Kidney epithelial cell (primary cell): Measurements from ENCODE around the gene KCNMB2. TPM values are rescaled to one million over a fixed set of nuclear protein-coding genes. Genes with fewer than 3 reads are reported as not detected.

Experiments used
- DNase-seq: peaks from one replicate; pipeline ENCODE4 v3.0.0-alpha.2; 2010; ENCODE audit warnings: low read depth
- H3K27me3 ChIP-seq: 2 replicates; pipeline ENCODE4 v1.6.0; 2011; ENCODE audit warnings: low read length; ENCODE audit not compliant: control insufficient read depth, insufficient read depth
- H3K36me3 ChIP-seq: 2 replicates; pipeline ENCODE4 v1.5.1; 2011; ENCODE audit warnings: low read length; ENCODE audit not compliant: control insufficient read depth, insufficient read depth
- H3K4me3 ChIP-seq: 2 replicates; pipeline ENCODE4 v1.5.1; 2011; ENCODE audit warnings: low read depth, mild to moderate bottlenecking, control low read depth, low read length
- total RNA-seq: library from RNA; depleted of rRNA; stranded (reverse); fragments of >200 nt; gene quantifications from 2 replicates; pipeline ENCODE4 v1.2.3, GENCODE V29; 2015
- TF ChIP-seq, protein P1 (sequence below): IDR thresholded peaks from 2 replicates; pipeline ENCODE4 v1.5.1; 2011; ENCODE audit warnings: mild to moderate bottlenecking, moderate library complexity, low read length, control low read depth, inconsistent platforms; ENCODE audit not compliant: insufficient read depth, poor library complexity, severe bottlenecking

KCNMB2 gene
- total RNA-seq, 1 donor from 2014 or later = 3.6 TPM

DNA sequence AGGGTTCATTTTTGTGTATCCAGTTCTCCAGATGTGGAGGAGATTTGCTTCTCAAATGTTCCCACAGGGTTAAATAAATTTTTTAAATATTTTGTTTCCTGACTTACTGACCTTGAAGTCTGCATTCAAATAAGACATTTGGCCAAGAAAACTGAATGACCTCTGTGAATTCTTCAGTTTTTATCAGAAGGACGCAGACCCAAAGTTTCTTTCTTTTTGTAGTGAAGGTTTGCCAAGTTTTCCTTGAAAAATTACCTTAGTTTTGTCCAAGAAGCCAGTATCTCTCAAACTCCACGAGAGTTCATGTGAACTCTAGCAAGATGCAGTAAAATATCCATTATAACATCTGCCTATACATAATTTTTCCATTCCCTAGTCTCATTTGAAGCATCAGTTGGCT, 332.4 kb downstream of the KCNMB2 start:
- no peaks in the 10 kb centered on the region for H3K36me3 ChIP-seq
- TF ChIP-seq, protein P1, sequence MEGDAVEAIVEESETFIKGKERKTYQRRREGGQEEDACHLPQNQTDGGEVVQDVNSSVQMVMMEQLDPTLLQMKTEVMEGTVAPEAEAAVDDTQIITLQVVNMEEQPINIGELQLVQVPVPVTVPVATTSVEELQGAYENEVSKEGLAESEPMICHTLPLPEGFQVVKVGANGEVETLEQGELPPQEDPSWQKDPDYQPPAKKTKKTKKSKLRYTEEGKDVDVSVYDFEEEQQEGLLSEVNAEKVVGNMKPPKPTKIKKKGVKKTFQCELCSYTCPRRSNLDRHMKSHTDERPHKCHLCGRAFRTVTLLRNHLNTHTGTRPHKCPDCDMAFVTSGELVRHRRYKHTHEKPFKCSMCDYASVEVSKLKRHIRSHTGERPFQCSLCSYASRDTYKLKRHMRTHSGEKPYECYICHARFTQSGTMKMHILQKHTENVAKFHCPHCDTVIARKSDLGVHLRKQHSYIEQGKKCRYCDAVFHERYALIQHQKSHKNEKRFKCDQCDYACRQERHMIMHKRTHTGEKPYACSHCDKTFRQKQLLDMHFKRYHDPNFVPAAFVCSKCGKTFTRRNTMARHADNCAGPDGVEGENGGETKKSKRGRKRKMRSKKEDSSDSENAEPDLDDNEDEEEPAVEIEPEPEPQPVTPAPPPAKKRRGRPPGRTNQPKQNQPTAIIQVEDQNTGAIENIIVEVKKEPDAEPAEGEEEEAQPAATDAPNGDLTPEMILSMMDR = no peak
- no peak for DNase-seq

DNA sequence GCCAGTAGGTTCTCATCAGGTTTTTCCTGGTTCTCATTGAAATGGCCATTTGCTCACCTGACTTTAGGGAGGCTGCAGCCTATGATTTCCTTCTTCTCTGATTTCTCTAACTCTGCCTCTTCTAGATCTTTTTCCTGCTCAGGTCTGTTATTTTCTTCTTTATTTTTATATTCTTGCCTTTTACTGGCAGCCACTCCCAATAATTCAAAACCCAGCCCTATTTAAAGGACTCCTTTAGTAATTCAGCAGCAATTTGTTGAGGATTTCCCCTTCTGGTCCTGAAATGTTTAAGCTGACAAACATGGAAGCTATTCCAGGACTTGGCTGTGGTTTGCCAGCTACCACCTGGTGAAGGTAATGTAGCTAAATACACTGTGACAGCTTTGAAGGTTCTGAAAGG, 333.8 kb downstream of the KCNMB2 start:
- Histone ChIP-seq H3K4me3 (no peak overlapping the region), H3K27me3 (no peaks in the 10 kb centered on the region), H3K36me3 (no peaks in the 10 kb centered on the region)
- DNase-seq = no peak
- TF ChIP-seq, protein P1 = no peak

More for the DNA sequence above, 332.4 kb downstream of the KCNMB2 start:
- Histone ChIP-seq H3K4me3 (no peak overlapping the region), H3K27me3 (no peaks in the 10 kb centered on the region)

DNA sequence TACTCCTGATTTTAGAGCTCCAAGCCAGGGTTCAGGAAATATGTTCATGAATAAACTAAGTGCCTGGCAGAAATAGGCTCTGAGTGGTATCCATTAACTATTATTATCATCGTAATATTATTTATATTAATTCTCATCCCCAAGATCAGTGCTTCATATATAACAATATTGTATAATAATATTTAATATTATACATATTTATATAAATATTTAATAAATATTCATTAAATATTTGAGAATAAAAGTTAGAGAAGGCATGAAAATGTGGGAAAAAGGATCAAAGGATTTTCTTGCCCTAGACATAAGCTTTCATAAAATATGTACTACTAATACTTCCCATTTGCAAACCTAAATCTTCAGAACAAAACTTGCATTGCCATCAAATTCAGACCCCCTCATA, 338.9 kb downstream of the KCNMB2 start:
- no peak for DNase-seq
- H3K36me3 ChIP-seq = no peaks in the 10 kb centered on the region
- TF ChIP-seq, protein P1 = no peak
- no peak overlapping the region for H3K4me3 ChIP-seq
- no peaks in the 10 kb centered on the region for H3K27me3 ChIP-seq

DNA sequence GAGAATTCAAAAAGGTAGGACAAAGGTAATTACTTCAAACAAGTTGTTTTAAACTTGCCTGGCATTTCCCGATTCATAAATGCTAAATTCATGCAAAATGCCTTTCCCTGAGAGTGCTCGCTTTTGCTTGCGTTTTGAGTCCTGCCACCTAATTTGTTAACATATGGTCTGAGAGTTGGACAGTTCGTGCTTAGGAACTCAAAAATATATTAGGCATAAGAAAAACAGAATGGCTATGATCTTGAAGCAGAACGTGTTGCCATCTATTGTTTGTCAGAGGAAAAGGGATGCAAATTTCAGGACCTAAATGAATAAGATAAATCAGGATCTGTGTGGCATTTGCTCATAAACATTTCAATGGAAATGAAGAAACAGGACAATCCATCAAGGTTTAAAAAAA, 339.6 kb downstream of the KCNMB2 start:
- no peaks in the 10 kb centered on the region for H3K27me3 ChIP-seq
- TF ChIP-seq, protein P1 = no peak
- H3K36me3 ChIP-seq = no peaks in the 10 kb centered on the region
- DNase-seq = no peak
- no peak overlapping the region for H3K4me3 ChIP-seq

DNA sequence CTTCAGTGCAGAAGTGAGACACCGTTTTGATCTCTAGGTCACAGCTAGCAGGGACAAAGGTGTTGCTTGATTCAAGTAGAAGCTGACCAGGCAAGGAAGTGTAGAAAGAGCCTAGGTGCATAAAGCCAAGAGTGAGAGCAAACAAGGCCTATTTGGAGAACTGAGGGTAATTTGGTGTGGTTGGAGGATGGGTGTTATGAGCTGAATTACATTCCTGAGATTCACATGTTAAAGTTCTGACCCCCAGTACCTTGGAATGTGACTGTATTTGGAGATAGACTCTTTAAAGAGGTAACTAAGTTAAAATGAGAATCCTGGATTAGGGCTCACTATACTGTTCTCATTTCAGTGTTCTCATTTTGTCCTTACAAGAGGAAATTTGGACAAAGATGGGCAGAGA, 344.0 kb downstream of the KCNMB2 start:
- TF ChIP-seq, protein P1 = no peak
- Histone ChIP-seq H3K4me3 (no peak overlapping the region), H3K36me3 (no peaks in the 10 kb centered on the region), H3K27me3 (no peaks in the 10 kb centered on the region)
- DNase-seq = no peak
